HG03196 (cell line): ENCODE measurements around the gene BARD1.
"Not testable (repeated sequence)": the region's sequence is repeated elsewhere in the genome, so short reads cannot be mapped to it uniquely, and the experiment has no call there.

Source experiments
- ATAC-seq: cut with Tn5 transposase; IDR thresholded peaks from one replicate; pipeline ENCODE4 v1.9.1; 2021; ENCODE audit not compliant: unreplicated experiment

The BARD1 gene

GRCh38 chr2:214772443-214773015, 37.0 kb downstream of the BARD1 start:
- no peak for ATAC-seq

GRCh38 chr2:214765180-214765579, 44.3 kb downstream of the BARD1 start:
- ATAC-seq: no peak

GRCh38 chr2:214753455-214753854, 56.0 kb downstream of the BARD1 start:
- no peak for ATAC-seq

- no peak for ATAC-seq
Observed at GRCh38 chr2:214750529-214750928, 59.0 kb downstream of the BARD1 start.

GRCh38 chr2:214747992-214748391, 61.5 kb downstream of the BARD1 start:
- ATAC-seq: no peak

- ATAC-seq: no peak
Observed at GRCh38 chr2:214742119-214742518, 67.4 kb downstream of the BARD1 start.

GRCh38 chr2:214740867-214741395, 68.6 kb downstream of the BARD1 start:
- ATAC-seq: no peak

GRCh38 chr2:214737188-214737587, 72.3 kb downstream of the BARD1 start:
- peak; percentile 98 for ATAC-seq

GRCh38 chr2:214730800-214731407, 78.6 kb downstream of the BARD1 start:
- ATAC-seq: peak; percentile 53

- ATAC-seq: no peak
Observed at GRCh38 chr2:214730248-214730647, 79.2 kb downstream of the BARD1 start.

- no peak for ATAC-seq
Observed at GRCh38 chr2:214724741-214725140, 84.7 kb downstream of the BARD1 start.

- not testable (repeated sequence) for ATAC-seq
Observed at GRCh38 chr2:214717837-214718236, 91.6 kb downstream of the BARD1 start.

- ATAC-seq: no peak
Observed at GRCh38 chr2:214716811-214717560, 92.5 kb downstream of the BARD1 start.

- ATAC-seq: no peak
Observed at GRCh38 chr2:214715025-214715424, 94.5 kb downstream of the BARD1 start.

GRCh38 chr2:214713080-214713830, 96.2 kb downstream of the BARD1 start:
- no peak for ATAC-seq

- no peak for ATAC-seq
Observed at GRCh38 chr2:214710729-214711128, 98.8 kb downstream of the BARD1 start.

GRCh38 chr2:214706986-214707385, 102.5 kb downstream of the BARD1 start:
- ATAC-seq: no peak

- ATAC-seq: no peak
Observed at GRCh38 chr2:214699236-214699635, 110.2 kb downstream of the BARD1 start.

- ATAC-seq: no peak
Observed at GRCh38 chr2:214696681-214697080, 112.8 kb downstream of the BARD1 start.

- no peak for ATAC-seq
Observed at GRCh38 chr2:214695789-214696188, 113.7 kb downstream of the BARD1 start.

- ATAC-seq: not testable (repeated sequence)
Observed at GRCh38 chr2:214683557-214683956, 125.9 kb downstream of the BARD1 start.
